Stimulated activated CD8-positive, alpha-beta memory T cell treated with anti-CD3 and anti-CD28 coated beads, Interleukin-15, amount 100 ng/mL, for 1 hour (primary cell): Measurements from ENCODE around the gene HTR3D.
"Not testable (repeated sequence)": the region's sequence is repeated elsewhere in the genome, so short reads cannot be mapped to it uniquely, and the experiment has no call there.

ENCODE experiments used
- DNase-seq: peaks from one replicate; pipeline ENCODE4 v3.0.0-alpha.2; 2020; ENCODE audit warnings: low read depth

HTR3D gene

DNA sequence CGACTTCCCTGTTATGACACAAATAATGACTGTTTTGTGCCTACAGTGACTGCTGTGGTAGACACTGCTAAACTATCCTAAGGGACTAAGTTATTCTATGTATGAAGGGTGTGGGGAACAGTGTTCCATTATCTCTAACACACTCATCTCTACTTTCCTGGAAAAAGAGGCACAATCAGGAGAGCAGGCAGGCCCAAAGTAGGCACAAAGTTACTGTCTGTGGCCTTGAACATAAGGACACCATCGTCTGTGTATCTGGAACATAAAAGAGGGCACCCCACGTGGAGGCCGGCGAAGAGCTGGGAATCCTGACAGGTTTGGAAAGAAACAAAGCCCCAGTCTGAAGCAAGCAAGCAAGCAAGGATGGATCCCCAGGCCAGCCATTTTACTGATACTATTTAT is 15.4 kb upstream of the HTR3D start:
- no peak for DNase-seq

DNA sequence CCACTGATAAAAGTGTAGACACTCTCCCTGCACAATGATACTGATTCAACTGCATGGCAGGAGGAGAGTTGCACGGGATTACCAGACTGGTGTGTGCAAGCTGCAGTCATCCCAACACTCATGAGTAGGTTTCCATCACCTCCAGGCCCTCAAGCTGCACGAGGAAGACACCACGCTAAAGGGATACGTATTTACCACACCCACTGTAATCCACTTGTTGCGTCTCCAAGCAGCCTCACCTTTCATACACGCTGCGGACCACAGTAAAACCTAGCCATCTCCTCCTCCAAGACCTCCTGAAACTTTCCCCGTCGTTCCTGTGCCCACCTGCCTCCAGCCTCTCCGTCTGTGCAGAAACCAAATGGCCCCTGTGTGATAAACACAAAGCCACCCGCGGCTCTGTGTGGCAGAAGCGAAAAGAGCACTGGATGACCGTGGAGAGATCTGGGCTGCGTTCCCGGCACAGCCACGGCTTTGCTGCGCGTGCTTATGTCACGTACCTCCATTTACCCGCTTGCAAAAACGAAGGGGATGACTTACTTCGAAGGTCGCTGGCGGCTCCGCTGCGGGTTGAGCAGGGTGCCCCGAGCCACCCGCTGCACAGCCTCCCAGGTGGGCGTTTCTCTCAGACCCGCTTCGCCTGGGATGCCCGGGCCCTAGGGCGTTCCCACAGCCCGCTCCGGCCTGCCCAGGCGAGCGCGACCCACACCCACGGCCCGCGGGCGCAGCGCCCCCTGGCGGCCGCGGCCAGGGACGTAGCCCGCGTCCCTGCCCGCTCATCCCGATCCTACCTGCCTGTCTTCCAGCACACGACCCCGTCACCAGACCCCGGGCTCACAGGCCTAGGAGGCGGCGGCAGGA is 14.5 kb upstream of the HTR3D start:
- peak; percentile 3 for DNase-seq

- DNase-seq, result peak; percentile 66
These were observed 13.7 kb upstream of the HTR3D start, which contains the start of gene ABCC5 for GRCh38 chr3:184017672-184018423. TSS of gene ABCC5 (minus strand) at chr3:184017884. CDS start at chr3:184014392, 3,492 bp downstream.

- no peak for DNase-seq
These were observed 13.0 kb upstream of the HTR3D start for GRCh38 chr3:184018424-184018973.

- no peak for DNase-seq
These were observed 9.2 kb upstream of the HTR3D start for GRCh38 chr3:184022323-184022722.

- DNase-seq, result not testable (repeated sequence)
These were observed 6.3 kb upstream of the HTR3D start for GRCh38 chr3:184025256-184025655.

- not testable (repeated sequence) for DNase-seq
These were observed 3.2 kb upstream of the HTR3D start for GRCh38 chr3:184028275-184028890.

- no peak for DNase-seq
These were observed 2.1 kb upstream of the HTR3D start for GRCh38 chr3:184029443-184029842.

GRCh38 chr3:184030536-184030935 is 1.0 kb upstream of the HTR3D start:
- no peak for DNase-seq

DNA sequence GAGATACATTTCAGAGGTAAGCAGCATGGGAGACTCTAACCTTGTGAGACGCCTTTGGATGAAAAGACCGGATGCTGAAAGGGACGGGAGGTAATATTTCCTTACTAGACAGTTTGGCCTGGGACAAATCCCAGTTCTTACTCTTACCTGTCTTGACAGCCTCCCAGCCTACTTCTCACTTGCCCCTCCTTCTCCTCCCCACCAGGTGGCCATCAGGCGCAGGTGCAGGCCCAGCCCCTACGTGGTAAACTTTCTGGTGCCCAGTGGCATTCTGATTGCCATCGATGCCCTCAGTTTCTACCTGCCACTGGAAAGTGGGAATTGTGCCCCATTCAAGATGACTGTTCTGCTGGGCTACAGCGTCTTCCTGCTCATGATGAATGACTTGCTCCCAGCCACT is 6.3 kb downstream of the HTR3D start:
- no peak for DNase-seq

GRCh38 chr3:184038307-184038706 is 6.8 kb downstream of the HTR3D start:
- not testable (repeated sequence) for DNase-seq

- DNase-seq, result no peak
These were observed 7.9 kb downstream of the HTR3D start for GRCh38 chr3:184039414-184039813.

DNA sequence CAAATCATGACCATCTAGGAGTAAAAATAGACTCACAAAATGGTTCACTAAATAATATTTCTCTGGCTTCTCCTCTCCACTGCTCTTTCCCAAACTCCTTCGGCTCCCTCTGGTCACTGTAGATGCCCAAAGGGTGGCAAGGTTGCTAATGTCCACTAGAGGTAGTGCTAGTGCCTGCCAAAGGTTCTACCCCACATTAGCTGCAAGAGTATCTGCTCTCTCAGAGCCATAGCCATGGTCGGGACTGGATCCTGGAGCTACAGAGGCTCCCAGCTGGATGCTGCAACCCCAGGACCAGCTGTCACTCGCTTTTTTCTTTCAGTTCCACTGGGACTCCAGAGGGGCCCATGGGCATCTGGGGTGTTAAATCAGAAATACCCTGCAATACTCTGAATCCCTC is 8.5 kb downstream of the HTR3D start:
- DNase-seq, result no peak

DNA sequence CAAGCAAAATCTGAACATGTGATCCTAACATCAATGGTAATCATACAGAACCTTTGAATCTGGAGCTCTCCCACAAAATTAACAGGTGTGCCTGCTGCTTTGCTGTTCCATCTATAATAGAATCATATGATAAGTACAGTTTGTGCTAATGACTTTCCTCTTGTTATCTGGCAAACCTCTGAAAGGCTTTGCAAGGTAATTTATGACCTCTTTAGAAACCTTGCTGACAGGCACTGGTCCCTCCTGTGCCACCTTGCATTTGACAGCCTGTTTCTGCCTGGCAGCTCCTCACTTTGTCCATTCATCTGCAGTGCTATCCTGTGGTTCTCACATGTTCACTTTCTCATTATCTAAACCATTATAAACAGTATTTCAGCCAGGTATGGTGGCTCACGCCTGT is 11.1 kb downstream of the HTR3D start:
- DNase-seq, result no peak

- no peak for DNase-seq
These were observed 14.5 kb downstream of the HTR3D start for GRCh38 chr3:184045995-184046394.

DNA sequence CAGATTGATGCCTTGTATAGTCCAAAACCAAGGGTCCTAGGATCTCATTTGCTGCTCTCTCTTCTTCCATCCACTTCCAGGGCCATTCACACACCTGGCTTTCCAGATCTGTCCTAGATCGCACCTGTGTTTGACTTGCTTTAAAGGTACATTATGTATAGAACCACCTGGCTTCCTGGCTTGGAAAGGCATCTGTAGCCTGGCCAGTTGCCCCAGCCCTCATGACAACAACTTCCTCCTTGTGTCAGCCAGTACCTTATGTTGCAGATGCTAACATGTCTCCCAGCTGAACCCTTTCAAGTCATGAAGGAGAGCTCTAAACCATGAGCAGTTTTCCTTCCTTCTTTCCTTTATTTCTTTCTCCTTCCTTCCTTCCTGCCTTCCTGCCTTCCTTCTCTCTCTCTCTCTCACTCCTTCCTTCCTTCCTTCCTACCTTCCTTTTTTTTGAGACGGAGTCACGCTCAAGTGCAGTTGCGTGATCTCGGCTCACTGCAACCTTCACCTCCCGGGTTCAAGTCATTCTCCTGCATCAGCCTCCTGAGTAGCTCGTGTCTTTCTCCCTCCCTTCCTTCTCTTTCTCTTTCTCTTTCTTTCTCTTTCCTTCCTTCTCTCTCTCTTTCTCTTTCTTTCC is 18.8 kb downstream of the HTR3D start:
- no peak for DNase-seq

GRCh38 chr3:184052767-184053166 is 21.2 kb downstream of the HTR3D start, which contains the start of gene HTR3C:
TSS of gene HTR3C (plus strand) at chr3:184053047. CDS start at chr3:184053081, 34 bp downstream.
- DNase-seq, result no peak

DNA sequence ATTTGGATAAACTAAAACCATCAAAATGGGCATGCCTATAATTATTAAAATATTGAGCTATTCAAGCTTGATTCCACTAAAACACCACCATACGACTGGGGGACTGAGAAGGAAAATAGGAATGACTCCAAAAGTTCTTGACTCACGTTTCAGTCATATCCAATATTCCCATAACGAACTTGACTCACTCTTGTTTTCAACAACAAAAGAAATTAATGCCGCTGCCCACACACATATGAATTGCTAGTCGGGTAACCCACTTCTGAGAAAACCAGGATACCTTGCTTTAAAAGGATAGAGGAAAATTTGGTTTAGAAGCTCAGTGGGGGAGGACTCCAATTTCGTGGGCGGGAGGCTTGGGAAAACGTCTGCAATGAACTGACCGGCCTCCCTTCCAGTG is 26.5 kb downstream of the HTR3D start:
- no peak for DNase-seq

DNA sequence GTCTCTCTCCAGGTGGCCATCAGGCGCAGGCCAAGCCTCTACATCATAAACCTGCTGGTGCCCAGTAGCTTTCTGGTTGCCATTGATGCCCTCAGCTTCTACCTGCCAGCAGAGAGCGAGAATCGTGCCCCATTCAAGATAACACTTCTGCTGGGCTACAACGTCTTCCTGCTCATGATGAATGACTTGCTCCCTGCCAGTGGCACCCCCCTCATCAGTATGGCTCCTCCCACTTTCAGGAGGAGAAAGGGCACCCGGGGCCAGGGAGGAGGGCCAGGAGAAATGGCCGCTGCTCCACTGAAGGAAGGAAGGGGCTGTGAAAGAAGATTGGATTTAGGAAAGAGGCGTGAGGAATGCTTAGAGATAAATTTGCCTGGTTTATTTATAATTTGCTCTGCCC is 27.9 kb downstream of the HTR3D start:
- DNase-seq, result no peak

- no peak for DNase-seq
These were observed 31.1 kb downstream of the HTR3D start for GRCh38 chr3:184062637-184063036.

GRCh38 chr3:184066211-184066610 is 34.7 kb downstream of the HTR3D start:
- DNase-seq, result no peak

DNA sequence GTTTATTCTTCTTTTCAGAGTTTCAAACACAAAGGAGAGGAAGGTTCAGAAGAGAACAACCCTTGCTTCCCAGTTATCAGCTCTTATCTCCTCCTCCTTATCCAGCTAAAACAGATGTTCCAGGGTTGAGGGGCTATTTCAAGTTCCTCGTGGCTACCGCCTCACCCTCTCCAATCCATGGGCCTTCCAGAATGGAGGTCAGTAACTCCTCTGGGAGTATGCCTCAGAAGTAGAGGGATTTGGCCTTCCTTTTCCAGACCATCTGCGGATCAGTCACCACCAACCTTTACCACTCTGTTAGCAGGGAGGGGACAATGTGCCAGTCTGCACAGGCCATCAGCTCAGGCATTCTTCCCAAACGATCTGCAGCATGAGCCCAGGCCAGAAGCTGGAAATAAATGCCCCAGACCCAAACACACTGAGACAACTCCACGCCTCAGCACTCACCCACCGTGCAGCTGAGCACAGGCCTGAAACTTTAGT is 36.1 kb downstream of the HTR3D start:
- no peak for DNase-seq
